Measurements from ENCODE around the gene GTPBP4. TPM values are rescaled to one million over a fixed set of nuclear protein-coding genes. Genes with fewer than 3 reads are reported as not detected.

The GTPBP4 gene
- total and polyA plus RNA-seq, 2 of the 13 experiments (the other 11 are each of a cell fraction or from before 2014, with no cell fraction given), result 24.1 to 85.5 TPM

- TF ChIP-seq ZNF724P (CRISPR knock-in tag; IDR thresholded peaks at IDR 0.05; ENCODE audit: borderline replicate concordance), result no peak; the same call in 1 of the 2 replicates
- no peak for TF ChIP-seq ZNF264 (CRISPR knock-in tag; IDR thresholded peaks at IDR 0.05)
- TF ChIP-seq IRX3 (CRISPR knock-in tag; IDR thresholded peaks at IDR 0.05; ENCODE audit: borderline replicate concordance, low read depth), result 0 out of 2 replicates have a peak, but pooled peaks have one; percentile 8
- TF ChIP-seq ZNF10 (CRISPR knock-in tag; IDR thresholded peaks at IDR 0.05; ENCODE audit: borderline replicate concordance, low read depth), result no peak
- TF ChIP-seq NFATC3 (CRISPR knock-in tag; IDR thresholded peaks at IDR 0.05), result peak; percentile 86; the same call in 1 of the 2 replicates
- TF ChIP-seq SNAPC2 (CRISPR knock-in tag; IDR thresholded peaks at IDR 0.05), result no peak
- no peak for TF ChIP-seq NFE2 (CRISPR knock-in tag; IDR thresholded peaks at IDR 0.05)
- TF ChIP-seq SOX5 (CRISPR knock-in tag; IDR thresholded peaks at IDR 0.05; ENCODE audit: borderline replicate concordance), result peak; percentile 34; the same call in 1 of the 2 replicates
- no peak for TF ChIP-seq ZNF256 (CRISPR knock-in tag; conservative IDR thresholded peaks at IDR 0.05)
- TF ChIP-seq TP53 (CRISPR knock-in tag; conservative IDR thresholded peaks at IDR 0.05), result no peak
- TF ChIP-seq ZBTB10 (CRISPR knock-in tag; IDR thresholded peaks at IDR 0.05; ENCODE audit: borderline replicate concordance), result no peak; the same call in 1 of the 2 replicates
- TF ChIP-seq GABPA (IDR thresholded peaks at IDR 0.05; ENCODE audit: low read depth, low read length), result peak; percentile 97
- peak; percentile 95 for TF ChIP-seq GABPA (CRISPR knock-in tag; IDR thresholded peaks at IDR 0.05; ENCODE audit: low read depth)
- no peak for TF ChIP-seq NPAS2 (CRISPR knock-in tag; IDR thresholded peaks at IDR 0.05; ENCODE audit: borderline replicate concordance)
- TF ChIP-seq TFE3 (CRISPR knock-in tag; IDR thresholded peaks at IDR 0.05), result peak; percentile 17; the same call in 1 of the 2 replicates
- TF ChIP-seq ZIK1 (CRISPR knock-in tag; IDR thresholded peaks at IDR 0.05; ENCODE audit: borderline replicate concordance, low read depth), result 0 out of 2 replicates have a peak, but pooled peaks have one; percentile 45
- peak; percentile 75; the same call in 1 of the 2 replicates for TF ChIP-seq ZMYM4 (CRISPR knock-in tag; IDR thresholded peaks at IDR 0.05)
- peak; percentile 86 for TF ChIP-seq ZNF780A (CRISPR knock-in tag; IDR thresholded peaks at IDR 0.05)
- TF ChIP-seq REL (CRISPR knock-in tag; conservative IDR thresholded peaks at IDR 0.05), result peak; percentile 77; the same call in 1 of the 2 replicates
- peak; percentile 88 for TF ChIP-seq POLR2G (IDR thresholded peaks at IDR 0.05; ENCODE audit: low read depth, low read length)
- TF ChIP-seq ZNF740 (CRISPR knock-in tag; IDR thresholded peaks at IDR 0.05), result no peak
- no peak for TF ChIP-seq DMTF1 (CRISPR knock-in tag; IDR thresholded peaks at IDR 0.05)
- TF ChIP-seq SETDB1 (CRISPR knock-in tag; IDR thresholded peaks at IDR 0.05; ENCODE audit: borderline replicate concordance), result no peak
These were observed 68.3 kb downstream of the GTPBP4 start, which contains the start of gene WDR37 (continued) for GRCh38 chr10:1056326-1057105.

Measured in HepG2 (cell line).